SK-N-SH (cell line): ENCODE results near the gene BARX1. TPM values are rescaled to one million over a fixed set of nuclear protein-coding genes. Genes with fewer than 3 reads are reported as not detected.

Experiments
- CTCF ChIA-PET: fragments of 300-600, 350-600 bp; formaldehyde crosslinking; extraction: SDS; loops from one replicate; lab custom pipeline; 2021; lab: Yijun Ruan, JAX
- POLR2A ChIA-PET: fragments of 350-600 bp; sonication (Branson Sonifier 250); formaldehyde crosslinking; extraction: SDS; loops from one replicate; lab custom pipeline; 2020; ENCODE audit warnings: antibody characterized with exemption, inconsistent platforms; lab: Yijun Ruan, JAX
- DNase-seq: peaks from one replicate; pipeline ENCODE4 v3.0.0; 2012
- H2AFZ ChIP-seq: fragments of 200-600 bp; sonication (generic); 2 replicates; pipeline ENCODE4 v1.8.1; 2016; ENCODE audit warnings: antibody characterized with exemption, mild to moderate bottlenecking, low read depth
- H3F3A ChIP-seq: fragments of 200-600 bp; sonication (generic); replicated peaks from 2 replicates; pipeline ENCODE3; 2016; ENCODE audit warnings: antibody characterized with exemption, mild to moderate bottlenecking; ENCODE audit not compliant: insufficient read depth
- H3K27ac ChIP-seq, 2 experiments: fragments of 200-500 bp in 1 of 2; fragments of 200-600 bp in 1 of 2; sonication (Bioruptor generic) in 1 of 2; sonication (generic), shearing (Covaris generic) in 1 of 2; 2 replicates each; pipeline versions ENCODE4 v1.5.1 to v1.6.1; 2014 to 2016; ENCODE audit warnings: low read depth in 2 of 2, inconsistent platforms in 1 of 2, low read length in 1 of 2, mild to moderate bottlenecking in 1 of 2, mixed read lengths in 1 of 2
- H3K27me3 ChIP-seq: fragments of 200-600 bp; sonication (generic), shearing (Covaris generic); 2 replicates; pipeline ENCODE4 v1.6.1; 2016; ENCODE audit warnings: mixed run types; ENCODE audit not compliant: insufficient read depth
- H3K36me3 ChIP-seq, 2 experiments: fragments of 200-500 bp in 1 of 2; fragments of 200-600 bp in 1 of 2; sonication (Bioruptor generic) in 1 of 2; sonication (generic) in 1 of 2; replicated peaks in 1 of 2; 2 replicates each; pipeline versions ENCODE3 to v1.5.1; 2014 to 2016; ENCODE audit warnings: low read length in 1 of 2, mild to moderate bottlenecking in 1 of 2; ENCODE audit not compliant: insufficient read depth in 2 of 2, control insufficient read depth in 1 of 2
- H3K4me1 ChIP-seq, 2 experiments: fragments of 200-500 bp in 1 of 2; fragments of 200-600 bp in 1 of 2; sonication (Bioruptor generic) in 1 of 2; sonication (generic), shearing (Covaris generic) in 1 of 2; 2 replicates each; pipeline versions ENCODE4 v1.5.1 to v1.6.1; 2014 to 2016; ENCODE audit warnings: low read depth in 1 of 2, low read length in 1 of 2, mixed run types in 1 of 2; ENCODE audit not compliant: insufficient read depth in 2 of 2, control insufficient read depth in 1 of 2
- H3K4me2 ChIP-seq: fragments of 200-600 bp; sonication (generic), shearing (Covaris generic); 2 replicates; pipeline ENCODE4 v1.6.1; 2017; ENCODE audit warnings: mixed run types
- H3K4me3 ChIP-seq, 2 experiments: fragments of 200-500 bp in 1 of 2; fragments of 200-600 bp in 1 of 2; sonication (Bioruptor generic) in 1 of 2; sonication (generic), shearing (Covaris generic) in 1 of 2; 2 replicates each; pipeline versions ENCODE4 v1.5.1 to v1.8.1; 2014 to 2016; ENCODE audit warnings: low read depth in 2 of 2, inconsistent platforms in 1 of 2, low read length in 1 of 2, mild to moderate bottlenecking in 1 of 2, mixed read lengths in 1 of 2, moderate library complexity in 1 of 2
- H3K79me2 ChIP-seq: fragments of 200-600 bp; sonication (generic); 2 replicates; pipeline ENCODE4 v1.8.1; 2017; ENCODE audit warnings: mild to moderate bottlenecking; ENCODE audit not compliant: insufficient read depth
- H3K9ac ChIP-seq: fragments of 200-600 bp; sonication (generic); 2 replicates; pipeline ENCODE4 v1.6.1; 2017; ENCODE audit warnings: mixed run types
- H3K9me2 ChIP-seq: fragments of 200-600 bp; sonication (generic); 2 replicates; pipeline ENCODE4 v1.6.1; 2017; ENCODE audit warnings: mixed run types
- H3K9me3 ChIP-seq: fragments of 200-600 bp; sonication (generic); 2 replicates; pipeline ENCODE4 v1.6.1; 2017; ENCODE audit warnings: mixed run types, mild to moderate bottlenecking, moderate library complexity
- H4K20me1 ChIP-seq: fragments of 200-600 bp; sonication (generic); 2 replicates; pipeline ENCODE4 v1.6.1; 2017; ENCODE audit warnings: mild to moderate bottlenecking, mixed run types; ENCODE audit not compliant: insufficient read depth
- CTCF ChIP-seq: fragments of 200-600 bp; sonication (generic); IDR thresholded peaks from 2 replicates; pipeline ENCODE4 v1.6.1; 2017; ENCODE audit warnings: antibody characterized with exemption, mild to moderate bottlenecking, moderate library complexity
- ELF1 ChIP-seq: IDR thresholded peaks from 2 replicates; pipeline ENCODE4 v1.4.0; 2012
- FOSL2 ChIP-seq: IDR thresholded peaks from 2 replicates; pipeline ENCODE4 v1.4.0; 2012; ENCODE audit warnings: low read depth, mild to moderate bottlenecking, moderate library complexity, borderline replicate concordance
- GABPA ChIP-seq: IDR thresholded peaks from 2 replicates; pipeline ENCODE4 v1.4.0; 2012; ENCODE audit warnings: low read depth, mild to moderate bottlenecking
- GATA2 ChIP-seq: sonication (generic); formaldehyde crosslinking; IDR thresholded peaks from 2 replicates; pipeline ENCODE4 v1.5.0; 2020; ENCODE audit warnings: mild to moderate bottlenecking, missing genetic modification reagents
- IRF3 ChIP-seq: fragments of 150-350 bp; IDR thresholded peaks from 2 replicates; pipeline ENCODE4 v1.6.1; 2016; ENCODE audit warnings: mild to moderate bottlenecking, low read depth, low read length
- MAX ChIP-seq: IDR thresholded peaks from 2 replicates; pipeline ENCODE4 v1.4.0; 2012; ENCODE audit warnings: low read depth
- POLR2AphosphoS5 ChIP-seq: IDR thresholded peaks from 2 replicates; pipeline ENCODE4 v1.6.1; 2012; ENCODE audit warnings: low read depth, low read length
- RAD21 ChIP-seq: IDR thresholded peaks from 2 replicates; pipeline ENCODE4 v1.6.1; 2012; ENCODE audit warnings: mild to moderate bottlenecking, low read length
- RCOR1 ChIP-seq: fragments of 150-350 bp; IDR thresholded peaks from 2 replicates; pipeline ENCODE4 v1.6.1; 2017; ENCODE audit warnings: antibody characterized with exemption, low read length
- RXRA ChIP-seq: IDR thresholded peaks from 2 replicates; pipeline ENCODE4 v1.4.0; 2012; ENCODE audit warnings: low read depth, mild to moderate bottlenecking, borderline replicate concordance
- SIN3A ChIP-seq: IDR thresholded peaks from 2 replicates; pipeline ENCODE4 v1.6.1; 2012; ENCODE audit warnings: low read depth, mild to moderate bottlenecking, low read length, moderate library complexity, borderline replicate concordance
- SMC3 ChIP-seq: IDR thresholded peaks from 2 replicates; pipeline ENCODE4 v1.6.1; 2012; ENCODE audit warnings: low read depth, low read length, improper control_type of control experiment
- TAF1 ChIP-seq: IDR thresholded peaks from 2 replicates; pipeline ENCODE4 v1.6.1; 2012; ENCODE audit warnings: low read depth, mild to moderate bottlenecking, low read length, moderate library complexity, borderline replicate concordance
- TEAD4 ChIP-seq: IDR thresholded peaks from 2 replicates; pipeline ENCODE4 v1.4.0; 2012; ENCODE audit warnings: mild to moderate bottlenecking, borderline replicate concordance; ENCODE audit not compliant: insufficient read depth
- YY1 ChIP-seq: IDR thresholded peaks from 2 replicates; pipeline ENCODE4 v1.4.0; 2012; ENCODE audit warnings: low read depth, mild to moderate bottlenecking
- WGBS: methylation state at CpG from one replicate; pipeline ENCODE4 v1.1.6; 2017; ENCODE audit warnings: low lambda C conversion rate; 5-methylcytosine and 5-hydroxymethylcytosine counted together
- polyA plus RNA-seq, 3 experiments: library from polyadenylated mRNA; depleted of rRNA; stranded (reverse); fragments of >200 nt; gene quantifications; 2 replicates each; pipeline ENCODE4 v1.2.3, GENCODE V29; 2012
- TF ChIP-seq, protein P1 (sequence below): IDR thresholded peaks from 2 replicates; pipeline ENCODE4 v1.6.1; 2012; ENCODE audit warnings: mild to moderate bottlenecking, low read depth, low read length, moderate library complexity
- TF ChIP-seq, protein P2 (sequence below): IDR thresholded peaks from 2 replicates; pipeline ENCODE4 v1.4.0; 2012; ENCODE audit warnings: low read depth, borderline replicate concordance
- TF ChIP-seq, protein P3 (sequence below): IDR thresholded peaks from 2 replicates; pipeline ENCODE4 v1.4.0; 2012; ENCODE audit warnings: low read depth, borderline replicate concordance

The BARX1 gene
- polyA plus RNA-seq, 1 of the 3 experiments (the other 2 are of a cell fraction), result not detected

- H4K20me1 ChIP-seq, result no peaks in the 10 kb centered on the region
- TF ChIP-seq GABPA (no peak), CTCF (no peak), TEAD4 (no peak), YY1 (no peak), FOSL2 (no peak), ELF1 (no peak), RAD21 (no peak), TAF1 (no peak), SMC3 (no peak), RCOR1 (no peak), IRF3 (no peak), SIN3A (no peak), RXRA (no peak), POLR2AphosphoS5 (no peak), GATA2 (CRISPR knock-in tag) (no peak), MAX (no peak)
- TF ChIP-seq, protein P1, sequence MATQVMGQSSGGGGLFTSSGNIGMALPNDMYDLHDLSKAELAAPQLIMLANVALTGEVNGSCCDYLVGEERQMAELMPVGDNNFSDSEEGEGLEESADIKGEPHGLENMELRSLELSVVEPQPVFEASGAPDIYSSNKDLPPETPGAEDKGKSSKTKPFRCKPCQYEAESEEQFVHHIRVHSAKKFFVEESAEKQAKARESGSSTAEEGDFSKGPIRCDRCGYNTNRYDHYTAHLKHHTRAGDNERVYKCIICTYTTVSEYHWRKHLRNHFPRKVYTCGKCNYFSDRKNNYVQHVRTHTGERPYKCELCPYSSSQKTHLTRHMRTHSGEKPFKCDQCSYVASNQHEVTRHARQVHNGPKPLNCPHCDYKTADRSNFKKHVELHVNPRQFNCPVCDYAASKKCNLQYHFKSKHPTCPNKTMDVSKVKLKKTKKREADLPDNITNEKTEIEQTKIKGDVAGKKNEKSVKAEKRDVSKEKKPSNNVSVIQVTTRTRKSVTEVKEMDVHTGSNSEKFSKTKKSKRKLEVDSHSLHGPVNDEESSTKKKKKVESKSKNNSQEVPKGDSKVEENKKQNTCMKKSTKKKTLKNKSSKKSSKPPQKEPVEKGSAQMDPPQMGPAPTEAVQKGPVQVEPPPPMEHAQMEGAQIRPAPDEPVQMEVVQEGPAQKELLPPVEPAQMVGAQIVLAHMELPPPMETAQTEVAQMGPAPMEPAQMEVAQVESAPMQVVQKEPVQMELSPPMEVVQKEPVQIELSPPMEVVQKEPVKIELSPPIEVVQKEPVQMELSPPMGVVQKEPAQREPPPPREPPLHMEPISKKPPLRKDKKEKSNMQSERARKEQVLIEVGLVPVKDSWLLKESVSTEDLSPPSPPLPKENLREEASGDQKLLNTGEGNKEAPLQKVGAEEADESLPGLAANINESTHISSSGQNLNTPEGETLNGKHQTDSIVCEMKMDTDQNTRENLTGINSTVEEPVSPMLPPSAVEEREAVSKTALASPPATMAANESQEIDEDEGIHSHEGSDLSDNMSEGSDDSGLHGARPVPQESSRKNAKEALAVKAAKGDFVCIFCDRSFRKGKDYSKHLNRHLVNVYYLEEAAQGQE, result no peak
- TF ChIP-seq, protein P2, sequence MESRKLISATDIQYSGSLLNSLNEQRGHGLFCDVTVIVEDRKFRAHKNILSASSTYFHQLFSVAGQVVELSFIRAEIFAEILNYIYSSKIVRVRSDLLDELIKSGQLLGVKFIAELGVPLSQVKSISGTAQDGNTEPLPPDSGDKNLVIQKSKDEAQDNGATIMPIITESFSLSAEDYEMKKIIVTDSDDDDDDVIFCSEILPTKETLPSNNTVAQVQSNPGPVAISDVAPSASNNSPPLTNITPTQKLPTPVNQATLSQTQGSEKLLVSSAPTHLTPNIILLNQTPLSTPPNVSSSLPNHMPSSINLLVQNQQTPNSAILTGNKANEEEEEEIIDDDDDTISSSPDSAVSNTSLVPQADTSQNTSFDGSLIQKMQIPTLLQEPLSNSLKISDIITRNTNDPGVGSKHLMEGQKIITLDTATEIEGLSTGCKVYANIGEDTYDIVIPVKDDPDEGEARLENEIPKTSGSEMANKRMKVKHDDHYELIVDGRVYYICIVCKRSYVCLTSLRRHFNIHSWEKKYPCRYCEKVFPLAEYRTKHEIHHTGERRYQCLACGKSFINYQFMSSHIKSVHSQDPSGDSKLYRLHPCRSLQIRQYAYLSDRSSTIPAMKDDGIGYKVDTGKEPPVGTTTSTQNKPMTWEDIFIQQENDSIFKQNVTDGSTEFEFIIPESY, result no peak
- TF ChIP-seq, protein P3, sequence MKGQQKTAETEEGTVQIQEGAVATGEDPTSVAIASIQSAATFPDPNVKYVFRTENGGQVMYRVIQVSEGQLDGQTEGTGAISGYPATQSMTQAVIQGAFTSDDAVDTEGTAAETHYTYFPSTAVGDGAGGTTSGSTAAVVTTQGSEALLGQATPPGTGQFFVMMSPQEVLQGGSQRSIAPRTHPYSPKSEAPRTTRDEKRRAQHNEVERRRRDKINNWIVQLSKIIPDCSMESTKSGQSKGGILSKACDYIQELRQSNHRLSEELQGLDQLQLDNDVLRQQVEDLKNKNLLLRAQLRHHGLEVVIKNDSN, result no peak
- H3K4me3 ChIP-seq, result no peak overlapping the region
- no peaks in the 10 kb centered on the region for H3F3A ChIP-seq
- H3K4me1 ChIP-seq, result no peaks in the 10 kb centered on the region; a peak in 1 of 4 replicates
- WGBS, result 0% methylated on average over 1 of the region's 1 CpG
- no peak for DNase-seq
- ChIA-PET CTCF (interaction anchor here (1.3 to 2.0 kb wide), 2 partner anchors 19 to 219 kb away, joined by 5 to 8 read pairs; no protein-coding TSS in a partner anchor), POLR2A (no interaction called here)
- no peak overlapping the region for H2AFZ ChIP-seq
- H3K9ac ChIP-seq, result no peak overlapping the region
- H3K4me2 ChIP-seq, result no peak overlapping the region
- H3K79me2 ChIP-seq, result no peaks in the 10 kb centered on the region
- no peak overlapping the region for H3K27ac ChIP-seq
- no peaks in the 10 kb centered on the region for H3K9me2 ChIP-seq
- no peaks in the 10 kb centered on the region for H3K27me3 ChIP-seq
- no peaks in the 10 kb centered on the region for H3K9me3 ChIP-seq
- H3K36me3 ChIP-seq, result no peaks in the 10 kb centered on the region
Measured at GRCh38 chr9:93994545-93994944, 39.4 kb upstream of the BARX1 start.
